ENCODE results near the gene PAPOLA.
"Not testable (repeated sequence)": the region's sequence is repeated elsewhere in the genome, so short reads cannot be mapped to it uniquely, and the experiment has no call there.

Gene PAPOLA

GRCh38 chr14:96501740-96502620 is at the start of gene PAPOLA:
Gene PAPOLA, plus strand, starts transcription at chr14:96502382. Its CDS starts 211 bp downstream, at chr14:96502593.
- DNase-seq: peak; percentile 96

GRCh38 chr14:96452684-96453083 is 49.5 kb upstream of the PAPOLA start:
- no peak for DNase-seq

- no peak for DNase-seq
Observed at GRCh38 chr14:96455588-96455987, 46.6 kb upstream of the PAPOLA start.

GRCh38 chr14:96459851-96460250 is 42.3 kb upstream of the PAPOLA start:
- no peak for DNase-seq

GRCh38 chr14:96461950-96462798 is 40.0 kb upstream of the PAPOLA start:
- DNase-seq: no peak

- DNase-seq: no peak
Observed at GRCh38 chr14:96464136-96464535, 38.0 kb upstream of the PAPOLA start.

GRCh38 chr14:96466918-96467317 is 35.3 kb upstream of the PAPOLA start:
- no peak for DNase-seq

- DNase-seq: no peak
Observed at GRCh38 chr14:96470331-96470730, 31.9 kb upstream of the PAPOLA start.

GRCh38 chr14:96470967-96471366 is 31.2 kb upstream of the PAPOLA start:
- not testable (repeated sequence) for DNase-seq

- DNase-seq: no peak
Observed at GRCh38 chr14:96478119-96478518, 24.1 kb upstream of the PAPOLA start.

- DNase-seq: no peak
Observed at GRCh38 chr14:96479435-96480146, 22.6 kb upstream of the PAPOLA start.

GRCh38 chr14:96481731-96482314 is 20.4 kb upstream of the PAPOLA start:
- DNase-seq: no peak

- DNase-seq: no peak
Observed at GRCh38 chr14:96482986-96483385, 19.2 kb upstream of the PAPOLA start.

GRCh38 chr14:96484399-96484798 is 17.8 kb upstream of the PAPOLA start:
- no peak for DNase-seq

GRCh38 chr14:96486705-96487104 is 15.5 kb upstream of the PAPOLA start:
- no peak for DNase-seq

GRCh38 chr14:96489327-96489726 is 12.9 kb upstream of the PAPOLA start:
- no peak for DNase-seq

- DNase-seq: no peak
Observed at GRCh38 chr14:96493178-96493577, 9.0 kb upstream of the PAPOLA start.

GRCh38 chr14:96494331-96494730 is 7.9 kb upstream of the PAPOLA start:
- no peak for DNase-seq

- no peak for DNase-seq
Observed at GRCh38 chr14:96497087-96497486, 5.1 kb upstream of the PAPOLA start.

GRCh38 chr14:96497586-96497985 is 4.6 kb upstream of the PAPOLA start:
- DNase-seq: no peak

- no peak for DNase-seq
Observed at GRCh38 chr14:96501217-96501739, 904 bp upstream of the PAPOLA start.

- DNase-seq: peak; percentile 20
Observed at GRCh38 chr14:96502621-96503305, 581 bp downstream of the PAPOLA start.

Data from CD4-positive, alpha-beta T cell treated with Interleukin-12 subunit alpha and Interleukin-12 subunit beta, for 1 hour (primary cell).